ENCODE data around the gene KRT40. TPM values are rescaled to one million over a fixed set of nuclear protein-coding genes. Genes with fewer than 3 reads are reported as not detected.

KRT40 gene
- total and polyA plus RNA-seq, 9 of the 15 experiments (the other 6 are each of a cell fraction or from before 2014, with no cell fraction given) = not detected

DNA sequence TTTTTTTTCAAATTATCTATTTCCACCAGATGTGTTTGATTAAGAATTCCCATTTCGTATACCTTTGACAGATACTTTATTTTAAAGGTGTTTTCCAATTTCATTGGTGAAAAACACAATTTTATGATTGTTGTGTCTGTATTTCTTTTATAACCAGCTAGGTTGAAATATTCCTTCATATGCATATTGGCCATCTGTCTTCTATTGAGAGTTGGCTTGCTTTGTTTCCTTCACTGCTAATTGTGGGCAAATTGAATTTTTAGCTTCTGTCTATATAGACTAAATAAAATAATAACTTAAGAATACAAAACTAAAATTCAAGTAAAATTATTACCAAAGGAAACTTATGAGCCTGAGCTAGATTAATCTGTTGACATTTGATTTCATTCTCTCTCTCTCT is 11.0 kb upstream of the KRT40 start (continued):
- TF ChIP-seq RBM39 (optimal IDR thresholded peaks at IDR 0.05; ENCODE audit: low read depth, low read length) = no peak
- TF ChIP-seq, protein P1, sequence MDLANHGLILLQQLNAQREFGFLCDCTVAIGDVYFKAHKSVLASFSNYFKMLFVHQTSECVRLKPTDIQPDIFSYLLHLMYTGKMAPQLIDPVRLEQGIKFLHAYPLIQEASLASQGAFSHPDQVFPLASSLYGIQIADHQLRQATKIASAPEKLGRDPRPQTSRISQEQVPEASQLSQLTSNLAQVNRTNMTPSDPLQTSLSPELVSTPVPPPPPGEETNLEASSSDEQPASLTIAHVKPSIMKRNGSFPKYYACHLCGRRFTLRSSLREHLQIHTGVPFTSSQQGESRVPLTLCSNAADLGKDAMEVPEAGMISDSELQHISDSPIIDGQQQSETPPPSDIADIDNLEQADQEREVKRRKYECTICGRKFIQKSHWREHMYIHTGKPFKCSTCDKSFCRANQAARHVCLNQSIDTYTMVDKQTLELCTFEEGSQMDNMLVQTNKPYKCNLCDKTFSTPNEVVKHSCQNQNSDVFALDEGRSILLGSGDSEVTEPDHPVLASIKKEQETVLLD (IDR thresholded peaks at IDR 0.05) = no peak
- TF ChIP-seq HDAC3 (IDR thresholded peaks at IDR 0.05; ENCODE audit: borderline replicate concordance, partially characterized antibody) = no peak
- TF ChIP-seq CHD4 (IDR thresholded peaks at IDR 0.05; ENCODE audit: insufficient read depth, insufficient replicate concordance, low read depth, low read length, poor library complexity, severe bottlenecking) = no peak
- no peak for TF ChIP-seq EWSR1 (IDR thresholded peaks at IDR 0.05; ENCODE audit: borderline replicate concordance, low read depth, partially characterized antibody)
- TF ChIP-seq FOXK2 (conservative IDR thresholded peaks at IDR 0.05 in 1 of 2, IDR thresholded peaks at IDR 0.05 in 1 of 2; ENCODE audit: low read depth in 2 of 2) = no peak

DNA sequence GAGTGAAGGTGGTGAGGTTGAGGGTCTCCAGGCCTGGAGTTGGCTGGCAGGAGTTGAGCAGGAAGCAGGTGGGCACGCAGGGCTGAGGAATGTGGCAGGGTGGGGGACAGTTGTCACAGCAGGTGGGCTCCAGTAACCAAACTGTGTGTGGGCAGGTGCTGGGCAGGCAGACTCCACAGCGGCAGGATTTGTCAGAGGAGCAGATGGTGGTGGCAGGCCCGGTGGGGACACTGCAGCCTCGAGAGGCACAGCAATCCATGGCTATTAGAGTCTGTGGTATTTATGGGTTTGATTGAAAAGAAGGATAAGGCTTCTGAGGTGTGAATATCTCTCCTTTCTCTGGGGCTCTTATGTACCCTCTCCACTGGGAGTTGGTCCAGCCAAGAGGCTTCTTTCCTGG is 9.7 kb upstream of the KRT40 start, which contains the start of gene KRTAP3-3:
Gene KRTAP3-3, minus strand, starts transcription at position 326 of the 400 bp plus-strand sequence. Its CDS starts 67 bp downstream, at position 259.
- H3K9me3 ChIP-seq (replicated peaks; ENCODE audit: control insufficient read depth, insufficient read depth, low read depth, low read length) = no peaks in the 10 kb centered on the region
- ATAC-seq = no peak
- no peaks in the 10 kb centered on the region for H3K9me1 ChIP-seq (ENCODE audit: control insufficient read depth, insufficient read depth, low read length)
- no peak within 1 kb of the TSS for H3K4me3 ChIP-seq
- no peak for FAIRE-seq
- no peaks in the 10 kb centered on the region; a peak in 1 of 5 replicates for H3K27me3 ChIP-seq (ENCODE audit: control insufficient read depth in 2 of 2, insufficient read depth in 2 of 2, low read length in 2 of 2)
- no peaks in the 10 kb centered on the region for H3K79me2 ChIP-seq (ENCODE audit: control insufficient read depth, insufficient read depth, low read length)
- H3K4me2 ChIP-seq (ENCODE audit: insufficient read depth, low read length) = no peak within 1 kb of the TSS
- intact Hi-C loops (cut with micrococcal nuclease) (no loop called here), in situ Hi-C loops (cut with MboI) (no loop called here)
- 4% methylated on average over 3 of the region's 4 CpGs for whole genome bisulfite sequencing (ENCODE audit: insufficient coverage, low coverage, missing lambda C conversion rate)
- no peak within 1 kb of the TSS for H3K27ac ChIP-seq (ENCODE audit: extremely low read depth, low read depth, low read length)
- H3K4me1 ChIP-seq (replicated peaks in 1 of 2; ENCODE audit: control insufficient read depth in 2 of 2, insufficient read depth in 2 of 2, low read length in 2 of 2) = no peaks in the 10 kb centered on the region
- CTCF ChIA-PET (ENCODE audit: low intra/inter-chr PET ratio) = no interaction called here
- H3K9ac ChIP-seq (ENCODE audit: insufficient read depth in 1 of 2, low read depth in 2 of 2, low read length in 2 of 2) = no peak within 1 kb of the TSS
- no peaks in the 10 kb centered on the region for H4K20me1 ChIP-seq (replicated peaks; ENCODE audit: control insufficient read depth, insufficient read depth, low read length)
- POLR2A ChIA-PET = interaction anchor here (0.5 kb wide), 1 partner anchor 685 kb away, joined by 3 read pairs; the partner anchor contains the start of gene RARA
- no TSS peak for BruUV-seq (replicated peaks)
- H2AFZ ChIP-seq (ENCODE audit: low read depth, low read length) = no peak within 1 kb of the TSS
- DNase-seq (ENCODE audit: extremely low read depth in 1 of 4, low spot score in 3 of 4) = no peak
- H3K36me3 ChIP-seq (ENCODE audit: control insufficient read depth, insufficient read depth, low read length) = no peaks in the 10 kb centered on the region
- TF ChIP-seq, protein P2, sequence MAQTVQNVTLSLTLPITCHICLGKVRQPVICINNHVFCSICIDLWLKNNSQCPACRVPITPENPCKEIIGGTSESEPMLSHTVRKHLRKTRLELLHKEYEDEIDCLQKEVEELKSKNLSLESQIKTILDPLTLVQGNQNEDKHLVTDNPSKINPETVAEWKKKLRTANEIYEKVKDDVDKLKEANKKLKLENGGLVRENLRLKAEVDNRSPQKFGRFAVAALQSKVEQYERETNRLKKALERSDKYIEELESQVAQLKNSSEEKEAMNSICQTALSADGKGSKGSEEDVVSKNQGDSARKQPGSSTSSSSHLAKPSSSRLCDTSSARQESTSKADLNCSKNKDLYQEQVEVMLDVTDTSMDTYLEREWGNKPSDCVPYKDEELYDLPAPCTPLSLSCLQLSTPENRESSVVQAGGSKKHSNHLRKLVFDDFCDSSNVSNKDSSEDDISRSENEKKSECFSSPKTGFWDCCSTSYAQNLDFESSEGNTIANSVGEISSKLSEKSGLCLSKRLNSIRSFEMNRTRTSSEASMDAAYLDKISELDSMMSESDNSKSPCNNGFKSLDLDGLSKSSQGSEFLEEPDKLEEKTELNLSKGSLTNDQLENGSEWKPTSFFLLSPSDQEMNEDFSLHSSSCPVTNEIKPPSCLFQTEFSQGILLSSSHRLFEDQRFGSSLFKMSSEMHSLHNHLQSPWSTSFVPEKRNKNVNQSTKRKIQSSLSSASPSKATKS (CRISPR knock-in tag; IDR thresholded peaks at IDR 0.05) = no peak

Measured in K562 (cell line).